ENCODE measurements around the gene SEMA7A. TPM values are rescaled to one million over a fixed set of nuclear protein-coding genes. Genes with fewer than 3 reads are reported as not detected.
A peak's percentile ranks its signal among the peaks of the same experiment; 100 is the strongest.
"Not testable (repeated sequence)": the region's sequence is repeated elsewhere in the genome, so short reads cannot be mapped to it uniquely, and the experiment has no call there.

SEMA7A gene, protein sequence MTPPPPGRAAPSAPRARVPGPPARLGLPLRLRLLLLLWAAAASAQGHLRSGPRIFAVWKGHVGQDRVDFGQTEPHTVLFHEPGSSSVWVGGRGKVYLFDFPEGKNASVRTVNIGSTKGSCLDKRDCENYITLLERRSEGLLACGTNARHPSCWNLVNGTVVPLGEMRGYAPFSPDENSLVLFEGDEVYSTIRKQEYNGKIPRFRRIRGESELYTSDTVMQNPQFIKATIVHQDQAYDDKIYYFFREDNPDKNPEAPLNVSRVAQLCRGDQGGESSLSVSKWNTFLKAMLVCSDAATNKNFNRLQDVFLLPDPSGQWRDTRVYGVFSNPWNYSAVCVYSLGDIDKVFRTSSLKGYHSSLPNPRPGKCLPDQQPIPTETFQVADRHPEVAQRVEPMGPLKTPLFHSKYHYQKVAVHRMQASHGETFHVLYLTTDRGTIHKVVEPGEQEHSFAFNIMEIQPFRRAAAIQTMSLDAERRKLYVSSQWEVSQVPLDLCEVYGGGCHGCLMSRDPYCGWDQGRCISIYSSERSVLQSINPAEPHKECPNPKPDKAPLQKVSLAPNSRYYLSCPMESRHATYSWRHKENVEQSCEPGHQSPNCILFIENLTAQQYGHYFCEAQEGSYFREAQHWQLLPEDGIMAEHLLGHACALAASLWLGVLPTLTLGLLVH
- total RNA-seq, result 10 to 100 TPM in 2 of 5 experiments, 1 to 10 TPM in 3; 1.6 to 15.7 (median 5.0) TPM
- not detected for polyA plus RNA-seq
- total RNA-seq, result 3.0 reads per million, percentile 16 among the genes with 10 or more reads in this experiment

DNA sequence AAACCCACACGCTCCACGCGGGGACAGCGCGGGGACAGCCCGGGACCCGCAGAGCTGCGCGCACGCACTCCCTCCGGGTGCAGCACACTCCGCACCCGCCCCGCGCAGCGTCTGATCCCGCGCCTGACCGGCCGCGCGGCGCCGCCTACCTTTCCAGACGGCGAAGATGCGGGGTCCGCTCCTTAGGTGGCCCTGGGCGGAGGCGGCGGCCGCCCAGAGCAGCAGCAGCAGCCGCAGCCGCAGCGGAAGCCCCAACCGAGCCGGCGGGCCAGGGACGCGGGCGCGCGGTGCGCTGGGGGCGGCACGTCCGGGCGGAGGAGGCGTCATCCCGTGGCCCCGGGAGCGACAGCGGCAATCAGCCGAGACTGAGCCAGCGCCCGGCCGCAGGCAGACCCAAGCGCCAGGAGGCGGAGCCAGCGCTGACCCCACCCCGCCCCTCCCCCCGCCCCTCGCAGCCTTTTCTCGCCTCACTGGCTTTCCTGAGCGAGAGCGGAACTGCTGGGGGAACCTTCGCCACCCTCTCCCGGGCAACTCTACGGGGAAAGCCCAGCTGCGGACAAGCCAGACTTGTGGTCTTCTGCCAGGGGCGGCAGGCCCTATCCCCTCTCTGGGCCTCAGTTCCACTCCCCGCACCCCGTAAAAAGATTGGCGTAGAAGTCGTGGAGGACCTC, at the start of gene SEMA7A:
Gene SEMA7A, minus strand, starts transcription at position 367 of the 671 bp plus-strand sequence. Its CDS starts 40 bp downstream, at position 327.
- H3K9me3 Mint-ChIP-seq, result peaks cover 0 to 3% (median 0%) of the 10 kb centered on the region in 11 donors

DNA sequence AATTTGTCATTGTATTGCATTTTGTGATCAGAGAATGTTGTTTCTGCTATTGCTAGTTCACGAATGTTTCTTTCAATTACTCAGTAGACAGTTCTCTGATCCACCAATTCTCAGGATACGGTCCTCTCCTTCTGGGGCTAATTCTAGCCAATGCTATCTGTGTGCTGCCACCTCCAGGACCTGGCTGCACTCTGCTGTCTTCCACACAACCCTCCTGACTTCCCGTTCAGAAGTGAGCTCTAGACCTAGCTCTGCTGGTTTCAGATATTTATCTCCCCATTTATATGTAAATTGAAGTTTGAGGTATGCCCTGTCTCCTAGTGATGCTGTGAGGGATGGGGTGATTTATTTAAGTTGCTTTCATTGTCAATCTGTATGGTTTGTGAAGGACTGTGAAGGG, 48.9 kb upstream of the SEMA7A start:
- Mint-ChIP-seq H3K9me3 (no peaks in the 10 kb centered on the region), H3K36me3 (peaks cover 8 to 28% (median 24%) of the 10 kb centered on the region in 5 donors), H3K27me3 (no peaks in the 10 kb centered on the region), H3K27ac (no peak overlapping the region), H3K4me1 (peaks cover 0 to 5% (median 0%) of the 10 kb centered on the region in 7 donors), H3K4me3 (no peak overlapping the region)
- H3K27ac ChIP-seq (ENCODE audit: low read depth, low read length), result no peak overlapping the region
- ChIA-PET CTCF (no interaction called here), POLR2A (no interaction called here)
- no peaks in the 10 kb centered on the region for H3K4me1 ChIP-seq (ENCODE audit: control insufficient read depth in 2 of 2, insufficient read depth in 2 of 2, low read length in 2 of 2)
- ATAC-seq, result no peak
- no peak for DNase-seq
- H3K9me3 ChIP-seq (ENCODE audit: control insufficient read depth in 2 of 3, low read length in 3 of 3), result no peaks in the 10 kb centered on the region
- H3K36me3 ChIP-seq (ENCODE audit: control insufficient read depth in 2 of 3, insufficient read depth in 3 of 3, low read length in 3 of 3), result peaks cover 0 to 4% (median 0%) of the 10 kb centered on the region in 3 experiments
- no peaks in the 10 kb centered on the region for H3K27me3 ChIP-seq (ENCODE audit: control insufficient read depth in 2 of 2, insufficient read depth in 2 of 2, low read length in 2 of 2)
- H3K4me3 ChIP-seq (ENCODE audit: low read length), result no peak overlapping the region
- intact Hi-C loops (cut with micrococcal nuclease), result no loop called here

More for the DNA sequence above, at the start of gene SEMA7A:
- peaks cover 6 to 35% of the 10 kb centered on the region in 2 donors for H3K4me1 ChIP-seq (ENCODE audit: control insufficient read depth in 2 of 2, insufficient read depth in 2 of 2, low read length in 2 of 2)
- peak within 1 kb of the TSS; percentile 72 to 88 (median 78) for H3K4me3 Mint-ChIP-seq
- no peaks in the 10 kb centered on the region for H3K36me3 ChIP-seq (ENCODE audit: control insufficient read depth in 2 of 3, insufficient read depth in 3 of 3, low read length in 3 of 3)
- peaks cover 0 to 3% (median 0%) of the 10 kb centered on the region in 5 donors for H3K27me3 Mint-ChIP-seq
- DNase-seq, result peak; percentile 32 to 90 (median 53)
- POLR2A ChIA-PET, result interaction anchor here (0.6 kb wide), 1 partner anchor 58 kb away, joined by 3 read pairs; no protein-coding TSS in a partner anchor
- H3K36me3 Mint-ChIP-seq, result no peaks in the 10 kb centered on the region
- peak; percentile 87 for ATAC-seq
- peaks cover 7 to 57% (median 16%) of the 10 kb centered on the region in 7 donors for H3K4me1 Mint-ChIP-seq
- CTCF ChIA-PET, result interaction anchor here (0.6 to 1.4 kb wide), 3 partner anchors 31 to 58 kb away, joined by 3 to 5 read pairs (median 4); no protein-coding TSS in a partner anchor
- no peaks in the 10 kb centered on the region for H3K27me3 ChIP-seq (ENCODE audit: control insufficient read depth in 2 of 2, insufficient read depth in 2 of 2, low read length in 2 of 2)
- no peaks in the 10 kb centered on the region for H3K9me3 ChIP-seq (ENCODE audit: control insufficient read depth in 2 of 3, low read length in 3 of 3)
- peak within 1 kb of the TSS in 4 of 9 donors; percentile 65 to 89 (median 72) for H3K27ac Mint-ChIP-seq
- peak within 1 kb of the TSS; percentile 50 for H3K4me3 ChIP-seq (ENCODE audit: low read length)
- intact Hi-C loops (cut with micrococcal nuclease), result loop anchor here (1.0 to 10.0 kb wide), 6 partner anchors 15 to 181 kb away; partner anchors contain the start of genes ARID3B (in 1 of the 2) and CLK3 (in 1 of the 2)
- H3K27ac ChIP-seq (ENCODE audit: low read depth, low read length), result no peak within 1 kb of the TSS

DNA sequence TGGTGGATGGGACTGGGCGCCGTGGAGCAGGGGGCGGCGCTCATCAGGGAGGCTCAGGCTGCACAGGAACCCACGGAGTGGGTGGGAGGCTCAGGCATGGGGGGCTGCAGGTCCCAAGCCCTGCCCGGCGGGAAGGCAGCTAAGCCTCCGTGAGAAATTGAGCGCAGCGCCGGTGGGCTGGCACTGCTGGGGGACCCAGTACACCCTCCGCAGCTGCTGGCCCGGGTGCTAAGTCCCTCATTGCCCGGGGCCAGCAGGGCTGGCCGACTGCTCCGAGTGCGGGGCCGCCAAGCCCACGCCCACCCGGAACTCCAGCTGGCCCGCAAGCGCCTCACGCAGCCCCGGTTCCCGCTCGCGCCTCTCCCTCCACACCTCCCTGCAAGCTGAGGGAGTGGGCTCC, 46.6 kb upstream of the SEMA7A start:
- intact Hi-C loops (cut with micrococcal nuclease); H3K4me3 Mint-ChIP-seq; H3K9me3 ChIP-seq (ENCODE audit: control insufficient read depth in 2 of 3, low read length in 3 of 3); DNase-seq; H3K9me3 Mint-ChIP-seq; H3K27ac Mint-ChIP-seq; H3K27ac ChIP-seq (ENCODE audit: low read depth, low read length); ATAC-seq; H3K4me1 ChIP-seq (ENCODE audit: control insufficient read depth in 2 of 2, insufficient read depth in 2 of 2, low read length in 2 of 2); CTCF ChIA-PET; POLR2A ChIA-PET; H3K4me3 ChIP-seq (ENCODE audit: low read length); H3K27me3 Mint-ChIP-seq; H3K36me3 ChIP-seq (ENCODE audit: control insufficient read depth in 2 of 3, insufficient read depth in 3 of 3, low read length in 3 of 3); H3K27me3 ChIP-seq (ENCODE audit: control insufficient read depth in 2 of 2, insufficient read depth in 2 of 2, low read length in 2 of 2): not testable (repeated sequence)
- Mint-ChIP-seq H3K4me1 (peaks cover 0 to 11% (median 0%) of the 10 kb centered on the region in 7 donors), H3K36me3 (peaks cover 7 to 42% (median 26%) of the 10 kb centered on the region in 5 donors)

DNA sequence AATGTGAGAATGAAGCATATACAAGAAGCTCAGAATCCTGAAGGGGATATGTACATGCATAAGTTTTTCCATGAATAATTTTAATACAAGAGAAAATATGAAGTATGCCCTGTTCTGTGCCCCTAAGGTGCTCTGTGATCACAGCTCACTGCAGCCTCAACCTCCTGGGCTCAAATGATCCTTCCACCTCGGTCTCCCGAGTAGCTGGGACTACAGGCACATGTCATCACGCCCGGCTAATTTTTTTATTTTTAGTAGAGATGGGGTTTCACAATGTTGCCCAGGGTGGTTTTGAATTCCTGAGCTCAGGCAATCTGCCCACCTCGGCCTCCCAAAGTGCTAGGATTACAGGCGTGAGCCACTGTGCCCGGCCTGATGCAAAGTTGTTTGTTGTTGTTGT, 37.9 kb upstream of the SEMA7A start:
- H3K9me3 Mint-ChIP-seq; H3K9me3 ChIP-seq (ENCODE audit: control insufficient read depth in 2 of 3, low read length in 3 of 3); H3K4me3 Mint-ChIP-seq; H3K27me3 ChIP-seq (ENCODE audit: control insufficient read depth in 2 of 2, insufficient read depth in 2 of 2, low read length in 2 of 2); H3K4me1 Mint-ChIP-seq; H3K4me1 ChIP-seq (ENCODE audit: control insufficient read depth in 2 of 2, insufficient read depth in 2 of 2, low read length in 2 of 2); DNase-seq; ATAC-seq; intact Hi-C loops (cut with micrococcal nuclease); H3K27me3 Mint-ChIP-seq; H3K4me3 ChIP-seq (ENCODE audit: low read length); H3K27ac ChIP-seq (ENCODE audit: low read depth, low read length): not testable (repeated sequence)
- Mint-ChIP-seq H3K36me3 (peaks cover 12 to 59% (median 25%) of the 10 kb centered on the region in 5 donors), H3K27ac (peak overlapping the region in 1 of 9 donors; percentile 46)
- CTCF ChIA-PET, result interaction anchor here (0.6 to 1.3 kb wide), 2 partner anchors 76 to 99 kb away, joined by 3 to 4 read pairs; no protein-coding TSS in a partner anchor
- H3K36me3 ChIP-seq (ENCODE audit: control insufficient read depth in 2 of 3, insufficient read depth in 3 of 3, low read length in 3 of 3), result peaks cover 0 to 13% (median 0%) of the 10 kb centered on the region in 3 experiments
- POLR2A ChIA-PET, result interaction anchor here (0.5 to 0.6 kb wide), 2 partner anchors 10 to 987 kb away, joined by 3 to 4 read pairs; no protein-coding TSS in a partner anchor

DNA sequence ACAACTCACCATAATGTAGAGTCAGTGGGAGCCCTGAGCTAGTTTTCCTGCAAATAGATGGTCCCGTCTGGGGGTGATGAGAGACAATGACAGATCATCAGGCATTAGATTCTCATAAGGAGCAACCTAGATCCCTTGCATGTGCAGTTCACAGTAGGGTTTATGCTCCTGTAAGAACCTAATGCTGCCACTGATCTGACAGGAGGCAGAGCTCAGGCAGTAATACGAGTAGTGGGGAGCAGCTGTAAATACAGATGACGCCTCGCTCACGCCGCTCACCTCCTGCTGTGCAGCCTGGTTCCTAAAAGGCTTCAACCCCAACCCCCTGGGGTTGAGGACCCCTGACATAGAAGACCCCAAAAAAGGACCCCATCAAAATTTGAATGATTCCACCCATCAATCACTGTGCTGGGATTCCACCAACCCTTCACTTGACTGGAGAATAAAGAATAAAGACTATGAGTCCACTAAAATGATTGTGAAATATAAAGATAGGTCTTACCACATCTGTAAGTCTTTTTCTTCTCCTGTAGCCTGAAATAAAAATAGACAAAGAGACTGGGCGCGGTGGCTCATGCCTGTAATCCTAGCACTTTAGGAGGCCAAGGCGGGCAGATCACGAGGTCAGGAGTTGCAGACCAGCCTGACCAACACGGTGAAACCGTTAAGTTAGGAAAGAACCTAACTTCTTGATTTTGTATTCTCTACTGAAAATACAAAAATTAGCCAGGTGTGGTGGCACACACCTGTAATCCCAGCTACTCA, 37.1 kb upstream of the SEMA7A start:
- no peak for ATAC-seq

More for the DNA sequence above, 37.1 kb upstream of the SEMA7A start:
- POLR2A ChIA-PET, result no interaction called here
- no peaks in the 10 kb centered on the region for H3K9me3 ChIP-seq (ENCODE audit: control insufficient read depth in 2 of 3, low read length in 3 of 3)
- Mint-ChIP-seq H3K4me1 (peaks cover 0 to 4% (median under 1%) of the 10 kb centered on the region in 7 donors), H3K4me3 (no peak overlapping the region), H3K9me3 (no peaks in the 10 kb centered on the region), H3K27me3 (no peaks in the 10 kb centered on the region), H3K27ac (no peak overlapping the region), H3K36me3 (peaks cover 12 to 51% (median 20%) of the 10 kb centered on the region in 5 donors)
- H3K27ac ChIP-seq (ENCODE audit: low read depth, low read length), result no peak overlapping the region
- H3K4me1 ChIP-seq (ENCODE audit: control insufficient read depth in 2 of 2, insufficient read depth in 2 of 2, low read length in 2 of 2), result no peaks in the 10 kb centered on the region
- H3K27me3 ChIP-seq (ENCODE audit: control insufficient read depth in 2 of 2, insufficient read depth in 2 of 2, low read length in 2 of 2), result no peaks in the 10 kb centered on the region
- DNase-seq, result no peak
- H3K4me3 ChIP-seq (ENCODE audit: low read length), result no peak overlapping the region
- intact Hi-C loops (cut with micrococcal nuclease), result no loop called here
- CTCF ChIA-PET, result no interaction called here
- peaks cover 0 to 13% (median 0%) of the 10 kb centered on the region in 3 experiments for H3K36me3 ChIP-seq (ENCODE audit: control insufficient read depth in 2 of 3, insufficient read depth in 3 of 3, low read length in 3 of 3)

Measured in naive thymus-derived CD4-positive, alpha-beta T cell (primary cell).